ENCODE results near the gene ANKRD20A1.
"Not testable (repeated sequence)": the region's sequence is repeated elsewhere in the genome, so short reads cannot be mapped to it uniquely, and the experiment has no call there.

The ANKRD20A1 gene

DNA sequence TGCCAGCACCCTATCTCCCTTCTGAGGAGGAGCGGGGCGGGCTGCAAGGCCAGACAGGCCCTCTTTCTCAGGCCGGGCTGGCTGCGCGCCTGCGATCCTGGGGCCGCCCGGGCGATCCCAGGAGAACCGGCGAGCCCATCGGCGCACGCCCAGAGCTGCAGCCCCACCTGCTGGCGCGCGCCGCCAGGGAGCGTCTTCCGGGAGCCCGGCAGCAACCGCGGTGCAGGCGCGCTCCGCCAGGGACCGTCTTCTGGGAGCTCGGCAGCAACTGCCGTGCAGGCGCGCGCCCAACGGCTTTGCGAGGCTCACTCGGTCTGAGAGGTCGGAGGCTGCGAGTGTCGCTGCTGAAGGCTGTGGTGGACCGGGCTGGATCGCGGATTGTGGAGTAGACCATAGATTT is at the start of gene ANKRD20A1:
Gene ANKRD20A1 (plus strand): TSS at position 61 of the 400 bp plus-strand sequence. CDS start 496 bp downstream, outside the sequence.
- DNase-seq: peak in 1 of 2 donors; percentile 7

DNA sequence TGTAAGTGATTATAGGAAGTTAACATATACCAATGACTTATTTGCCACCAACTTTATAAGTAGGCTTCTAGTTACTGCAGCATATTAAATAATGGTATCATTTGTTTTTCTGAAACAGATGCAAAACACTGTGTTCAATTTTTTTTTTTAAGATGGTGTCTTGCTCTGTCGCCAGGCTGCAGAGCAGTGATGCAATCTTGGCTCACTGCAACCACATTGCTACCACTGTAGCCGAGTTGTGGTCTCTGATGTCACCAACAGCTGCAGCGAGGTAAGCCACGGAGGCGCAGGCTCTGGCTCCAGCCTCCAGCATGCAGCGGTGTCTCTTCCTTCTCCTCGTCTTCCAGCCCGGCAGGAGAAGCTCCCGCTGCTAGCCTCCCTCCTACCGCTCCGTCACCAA is 26.6 kb upstream of the ANKRD20A1 start:
- not testable (repeated sequence) for DNase-seq

Data from CD4-positive, alpha-beta T cell treated with Interferon alpha-2 for 1 hour (primary cell).